Occipital lobe (tissue), 2 donors: ENCODE data around the gene PCDHGB1. TPM values are rescaled to one million over a fixed set of nuclear protein-coding genes. Genes with fewer than 3 reads are reported as not detected.
"Not testable (repeated sequence)": the region's sequence is repeated elsewhere in the genome, so short reads cannot be mapped to it uniquely, and the experiment has no call there.

Experiments
- DNase-seq: peaks from one replicate; lab custom pipeline; 2025; lab: John Stamatoyannopoulos, UW
- total RNA-seq: library from RNA; depleted of rRNA; stranded (reverse); fragments of >200 nt; gene quantifications from one replicate; pipeline ENCODE4 v1.2.3, GENCODE V29; 2014

PCDHGB1 gene
- total RNA-seq, 1 donor from 2014 or later: 7.8 TPM

DNA sequence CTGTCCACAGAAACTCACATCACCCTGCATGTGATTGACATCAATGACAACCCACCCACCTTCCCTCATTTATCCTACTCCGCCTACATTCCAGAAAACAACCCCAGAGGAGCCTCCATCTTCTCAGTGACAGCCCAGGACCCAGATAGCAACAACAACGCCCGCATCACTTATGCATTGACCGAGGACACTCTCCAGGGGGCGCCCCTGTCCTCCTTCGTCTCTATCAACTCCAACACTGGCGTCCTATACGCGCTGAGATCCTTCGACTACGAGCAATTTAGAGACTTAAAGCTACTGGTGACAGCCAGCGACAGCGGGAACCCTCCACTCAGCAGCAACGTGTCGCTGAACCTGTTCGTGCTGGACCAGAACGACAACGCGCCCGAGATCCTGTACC, 4.6 kb upstream of the PCDHGB1 start:
- no peak for DNase-seq

GRCh38 chr5:141346017-141346416, 3.9 kb upstream of the PCDHGB1 start:
- DNase-seq: not testable (repeated sequence)

GRCh38 chr5:141351591-141351990, 1.7 kb downstream of the PCDHGB1 start:
- no peak for DNase-seq

- DNase-seq: no peak
Measured at GRCh38 chr5:141354900-141355469, 5.1 kb downstream of the PCDHGB1 start, which contains the start of gene PCDHGA4. Gene PCDHGA4 (plus strand): TSS chr5:141355021. CDS start chr5:141355108, 87 bp downstream.

GRCh38 chr5:141355641-141356040, 5.7 kb downstream of the PCDHGB1 start:
- DNase-seq: no peak

- DNase-seq: no peak
Measured at GRCh38 chr5:141356133-141356532, 6.2 kb downstream of the PCDHGB1 start.

- no peak for DNase-seq
Measured at GRCh38 chr5:141356950-141357349, 7.1 kb downstream of the PCDHGB1 start.

- DNase-seq: no peak
Measured at GRCh38 chr5:141359790-141360426, 10.0 kb downstream of the PCDHGB1 start, which contains the start of gene PCDHGB2. Gene PCDHGB2 (plus strand): TSS chr5:141359994. CDS start chr5:141360136, 142 bp downstream.

DNA sequence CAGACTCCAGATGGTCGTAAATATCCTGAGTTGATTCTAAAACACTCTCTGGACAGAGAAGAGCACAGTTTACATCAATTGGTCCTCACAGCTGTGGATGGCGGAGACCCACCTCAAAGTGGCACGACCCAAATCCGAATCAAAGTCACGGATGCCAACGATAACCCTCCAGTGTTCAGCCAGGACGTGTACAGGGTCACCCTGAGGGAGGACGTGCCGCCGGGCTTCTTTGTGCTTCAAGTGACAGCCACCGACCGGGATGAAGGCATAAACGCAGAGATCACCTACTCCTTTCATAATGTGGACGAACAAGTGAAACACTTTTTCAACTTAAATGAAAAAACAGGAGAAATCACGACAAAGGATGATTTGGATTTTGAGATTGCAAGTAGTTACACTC, 10.8 kb downstream of the PCDHGB1 start:
- DNase-seq: no peak

DNA sequence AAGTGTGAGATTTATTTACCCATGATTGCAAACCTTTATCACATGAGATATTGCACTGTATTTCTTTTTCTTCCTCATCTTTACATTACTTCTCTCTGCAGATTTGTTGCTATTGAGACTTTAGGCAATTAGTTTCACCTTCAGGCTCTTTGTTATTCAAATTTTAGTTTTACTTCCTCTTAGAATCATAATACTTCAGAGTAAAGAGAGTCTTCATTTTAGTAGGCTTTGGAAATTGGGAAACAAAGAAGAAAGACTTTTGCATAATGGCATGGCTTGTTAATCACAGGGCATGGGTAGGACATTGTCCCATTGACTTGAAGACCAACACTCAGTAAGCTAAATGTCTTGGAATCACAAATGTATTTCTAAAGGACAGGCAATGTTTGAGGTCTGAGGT, 12.8 kb downstream of the PCDHGB1 start:
- DNase-seq: no peak

GRCh38 chr5:141363952-141364660, 14.2 kb downstream of the PCDHGB1 start, which contains the start of gene PCDHGA5:
Gene PCDHGA5 (plus strand): TSS chr5:141364162. CDS start chr5:141364331, 169 bp downstream.
- DNase-seq: no peak

DNA sequence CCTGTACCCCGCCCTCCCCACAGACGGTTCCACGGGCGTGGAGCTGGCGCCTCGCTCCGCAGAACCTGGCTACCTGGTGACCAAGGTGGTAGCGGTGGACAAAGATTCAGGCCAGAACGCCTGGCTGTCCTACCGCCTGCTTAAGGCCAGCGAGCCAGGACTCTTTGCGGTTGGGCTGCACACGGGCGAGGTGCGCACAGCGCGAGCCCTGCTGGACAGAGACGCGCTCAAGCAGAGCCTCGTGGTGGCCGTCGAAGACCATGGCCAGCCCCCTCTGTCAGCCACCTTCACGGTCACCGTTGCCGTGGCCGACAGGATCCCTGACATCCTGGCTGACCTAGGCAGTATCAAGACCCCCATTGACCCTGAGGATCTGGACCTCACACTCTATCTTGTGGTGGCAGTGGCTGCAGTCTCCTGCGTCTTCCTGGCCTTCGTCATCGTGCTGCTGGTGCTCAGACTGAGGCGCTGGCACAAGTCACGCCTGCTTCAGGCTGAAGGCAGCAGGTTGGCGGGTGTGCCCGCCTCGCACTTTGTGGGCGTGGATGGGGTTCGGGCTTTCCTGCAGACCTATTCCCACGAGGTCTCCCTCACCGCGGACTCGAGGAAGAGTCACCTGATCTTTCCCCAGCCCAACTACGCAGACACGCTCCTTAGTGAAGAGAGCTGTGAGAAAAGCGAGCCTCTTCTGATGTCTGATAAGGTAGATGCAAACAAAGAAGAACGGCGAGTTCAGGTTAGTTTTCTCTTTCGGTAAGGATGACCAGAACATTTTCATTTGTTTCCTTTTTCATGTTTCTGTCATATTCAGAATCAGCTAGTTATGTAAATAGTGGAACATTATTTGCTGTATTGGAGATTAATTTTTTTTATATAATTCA, 16.4 kb downstream of the PCDHGB1 start:
- no peak for DNase-seq

DNA sequence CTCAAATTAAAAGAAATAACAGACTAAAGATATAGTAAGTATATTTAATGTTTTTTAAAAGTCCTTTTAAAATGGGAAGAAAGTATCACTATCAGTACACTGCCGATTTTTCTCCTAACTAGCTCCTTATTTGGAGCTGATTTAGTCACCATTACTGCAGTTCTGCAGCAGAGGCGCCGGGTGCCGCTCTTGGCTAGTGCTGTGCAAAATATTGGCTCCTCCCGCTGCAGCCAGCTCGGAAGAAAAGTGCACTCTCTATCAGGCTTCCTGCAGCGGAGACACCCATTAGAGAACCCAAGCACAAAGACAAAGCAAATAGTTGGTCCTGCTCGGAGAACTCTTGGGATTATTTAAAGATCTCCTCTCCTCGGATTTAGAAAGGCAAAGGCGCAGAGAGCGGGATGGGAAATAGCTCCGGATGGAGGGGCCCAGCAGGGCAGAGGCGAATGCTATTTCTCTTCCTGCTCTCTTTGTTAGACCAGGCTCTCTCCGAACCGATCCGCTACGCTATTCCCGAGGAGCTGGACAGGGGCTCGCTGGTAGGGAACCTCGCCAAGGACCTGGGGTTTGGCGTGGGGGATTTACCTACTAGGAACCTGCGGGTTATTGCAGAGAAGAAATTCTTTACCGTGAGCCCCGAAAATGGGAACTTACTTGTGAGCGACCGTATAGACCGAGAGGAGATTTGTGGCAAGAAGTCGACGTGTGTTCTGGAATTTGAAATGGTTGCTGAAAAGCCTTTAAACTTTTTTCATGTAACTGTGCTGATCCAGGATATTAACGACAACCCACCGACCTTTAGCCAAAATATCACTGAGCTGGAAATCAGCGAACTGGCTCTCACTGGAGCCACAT, 20.3 kb downstream of the PCDHGB1 start, which contains the start of gene PCDHGB3:
Gene PCDHGB3, plus strand, starts transcription at position 249 of the 855 bp plus-strand sequence. Its CDS starts 153 bp downstream, at position 402.
- DNase-seq: no peak

- DNase-seq: no peak
Measured at GRCh38 chr5:141371572-141372475, 21.9 kb downstream of the PCDHGB1 start.

GRCh38 chr5:141373673-141374317, 23.9 kb downstream of the PCDHGB1 start, which contains the start of gene PCDHGA6:
Gene PCDHGA6 (plus strand): TSS chr5:141373891. CDS start chr5:141374084, 193 bp downstream.
- no peak for DNase-seq

- DNase-seq: no peak
Measured at GRCh38 chr5:141374627-141375026, 24.7 kb downstream of the PCDHGB1 start.

DNA sequence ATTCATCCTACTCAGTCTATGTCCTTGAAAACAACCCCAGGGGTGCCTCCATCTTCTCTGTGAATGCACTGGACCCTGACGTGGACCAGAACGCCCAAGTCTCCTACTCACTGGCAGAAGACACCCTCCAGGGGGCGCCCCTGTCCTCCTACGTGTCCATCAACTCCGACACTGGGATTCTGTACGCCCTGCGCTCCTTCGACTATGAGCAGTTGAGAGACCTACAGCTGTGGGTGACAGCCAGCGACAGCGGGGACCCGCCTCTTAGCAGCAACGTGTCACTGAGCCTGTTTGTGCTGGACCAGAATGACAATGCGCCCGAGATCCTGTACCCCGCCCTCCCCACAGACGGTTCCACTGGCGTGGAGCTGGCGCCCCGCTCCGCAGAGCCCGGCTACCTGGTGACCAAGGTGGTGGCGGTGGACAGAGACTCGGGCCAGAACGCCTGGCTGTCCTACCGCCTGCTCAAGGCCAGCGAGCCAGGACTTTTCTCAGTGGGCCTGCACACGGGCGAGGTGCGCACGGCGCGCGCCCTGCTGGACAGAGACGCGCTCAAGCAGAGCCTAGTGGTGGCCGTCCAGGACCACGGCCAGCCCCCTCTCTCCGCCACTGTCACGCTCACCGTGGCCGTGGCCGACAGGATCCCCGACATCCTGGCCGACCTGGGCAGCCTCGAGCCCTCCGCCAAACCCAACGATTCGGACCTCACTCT, 25.7 kb downstream of the PCDHGB1 start:
- not testable (repeated sequence) for DNase-seq
